ENCODE results near the gene UCN.

- TF ChIP-seq CTCF (IDR thresholded peaks at IDR 0.05; ENCODE audit: low read depth, low read length, missing input control), result no peak
- no peak for TF ChIP-seq ZBTB33 (IDR thresholded peaks at IDR 0.05)
- no peak for TF ChIP-seq TAF1 (conservative IDR thresholded peaks at IDR 0.05)
These were observed 5.8 kb upstream of the UCN start for GRCh38 chr2:27313882-27314645.

All from liver (tissue), 3 donors.